NCI-H2227 (cell line): Measurements from ENCODE around the gene RAB37.

Source experiments
- DNase-seq: peaks from one replicate; lab custom pipeline; 2025; ENCODE audit not compliant: unreplicated experiment; lab: John Stamatoyannopoulos, UW

RAB37 gene

DNA sequence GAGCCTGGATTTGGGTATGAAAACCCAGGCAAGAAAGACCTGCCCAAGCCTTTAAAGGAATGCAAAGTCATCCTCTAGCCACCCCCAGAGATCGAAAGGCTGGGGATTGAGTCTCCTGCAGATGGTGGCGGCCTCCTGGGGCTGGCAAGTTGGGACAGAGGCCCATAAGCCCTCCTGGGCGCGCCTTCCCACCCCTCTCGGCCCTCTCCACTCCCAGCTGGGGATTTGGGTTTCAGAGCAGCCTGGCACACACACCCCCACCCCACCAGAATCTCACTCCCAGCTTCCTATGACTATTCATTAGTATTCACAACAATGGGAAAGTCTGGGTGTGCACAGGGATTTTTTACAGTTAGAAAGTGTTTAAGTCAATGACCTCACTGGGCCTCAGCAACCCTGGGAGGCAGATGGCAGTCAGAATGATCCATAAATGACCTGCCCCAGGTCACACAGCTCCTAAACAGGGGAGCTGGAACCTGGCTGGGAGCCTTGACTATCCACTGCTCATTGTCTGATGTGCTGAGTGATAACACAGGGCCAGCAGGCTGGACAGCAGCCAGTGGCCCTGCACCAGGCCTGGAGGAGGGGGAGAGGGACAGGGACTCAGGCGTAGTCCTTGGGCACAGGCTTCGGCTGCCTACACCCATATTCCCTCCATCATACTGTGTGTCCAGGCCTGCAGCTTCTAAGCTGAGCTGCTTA is 23.5 kb downstream of the RAB37 start:
- DNase-seq = no peak

GRCh38 chr17:74761419-74761818 is 24.4 kb downstream of the RAB37 start:
- DNase-seq = no peak

GRCh38 chr17:74761931-74762330 is 24.9 kb downstream of the RAB37 start:
- no peak for DNase-seq

GRCh38 chr17:74763565-74764387 is 26.7 kb downstream of the RAB37 start:
- DNase-seq = peak; percentile 56

DNA sequence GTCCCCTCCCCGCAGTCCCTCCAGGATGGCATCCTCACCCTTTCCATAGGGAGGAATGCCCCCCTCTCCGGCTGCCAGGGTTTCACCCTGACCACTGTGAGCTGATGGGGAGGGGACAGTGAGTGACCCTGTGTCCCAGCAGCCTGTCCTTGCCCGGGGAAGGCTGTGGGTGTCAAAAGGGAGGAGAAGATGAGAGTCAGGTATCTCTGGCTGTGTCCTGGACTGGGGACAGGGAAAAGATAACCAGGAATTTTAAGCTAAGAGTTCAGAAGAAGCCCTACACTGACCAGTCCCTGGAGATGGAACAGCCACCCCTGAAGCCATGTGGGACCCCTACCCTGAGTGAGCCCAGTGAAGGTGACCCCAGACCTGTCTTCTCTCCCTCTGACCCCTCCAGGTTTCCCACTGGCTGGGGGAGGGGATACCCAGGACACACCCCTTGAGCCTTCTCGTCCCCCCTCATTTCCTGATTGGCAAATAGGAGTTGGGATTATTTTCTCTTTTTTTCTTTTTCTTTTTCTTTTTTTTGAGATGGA is 27.8 kb downstream of the RAB37 start:
- no peak for DNase-seq

DNA sequence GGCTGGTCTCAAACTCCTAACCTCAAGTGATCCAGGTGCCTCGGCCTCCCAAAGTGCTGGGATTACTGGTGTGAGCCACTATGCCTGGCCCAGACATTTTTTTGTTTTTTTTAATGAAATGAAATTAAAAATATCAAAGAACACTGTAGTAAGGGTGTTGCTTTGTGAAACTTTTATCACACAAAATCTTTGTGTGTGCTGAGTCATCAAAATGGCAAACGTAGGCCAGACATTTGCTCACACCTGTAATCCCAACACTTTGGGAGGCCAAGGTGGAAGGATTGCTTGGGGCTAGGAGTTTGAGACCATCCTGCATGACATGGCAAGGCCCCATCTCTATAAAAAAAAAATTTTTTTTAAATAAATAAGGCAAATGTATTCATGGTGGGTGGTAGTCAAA is 29.4 kb downstream of the RAB37 start:
- no peak for DNase-seq

GRCh38 chr17:74767111-74767516 is 30.1 kb downstream of the RAB37 start:
- DNase-seq = no peak

DNA sequence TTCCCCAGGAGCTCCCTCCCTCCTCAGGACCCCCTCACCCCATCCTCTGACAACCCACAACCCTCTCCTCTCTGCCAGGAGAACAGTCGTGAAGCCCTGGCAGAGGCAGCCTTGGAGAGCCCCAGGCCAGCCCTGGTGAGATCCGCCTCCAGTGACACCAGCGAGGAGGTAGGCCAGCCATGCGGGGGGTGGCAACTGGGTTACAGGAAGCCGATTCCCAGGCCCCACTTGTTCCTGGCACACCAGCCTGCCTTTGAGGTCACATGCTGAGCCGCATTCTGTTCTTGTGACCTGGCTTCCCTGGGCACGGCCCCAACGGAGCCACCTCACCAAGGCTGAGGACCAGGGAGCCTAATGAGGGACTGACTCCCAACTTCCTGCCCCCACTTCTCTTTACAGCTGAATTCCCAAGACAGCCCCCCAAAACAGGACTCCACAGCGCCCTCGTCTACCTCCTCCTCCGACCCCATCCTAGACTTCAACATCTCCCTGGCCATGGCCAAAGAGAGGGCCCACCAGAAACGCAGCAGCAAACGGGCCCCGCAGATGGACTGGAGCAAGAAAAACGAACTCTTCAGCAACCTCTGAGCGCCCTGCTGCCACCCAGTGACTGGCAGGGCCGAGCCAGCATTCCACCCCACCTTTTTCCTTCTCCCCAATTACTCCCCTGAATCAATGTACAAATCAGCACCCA is 31.2 kb downstream of the RAB37 start:
- no peak for DNase-seq

DNA sequence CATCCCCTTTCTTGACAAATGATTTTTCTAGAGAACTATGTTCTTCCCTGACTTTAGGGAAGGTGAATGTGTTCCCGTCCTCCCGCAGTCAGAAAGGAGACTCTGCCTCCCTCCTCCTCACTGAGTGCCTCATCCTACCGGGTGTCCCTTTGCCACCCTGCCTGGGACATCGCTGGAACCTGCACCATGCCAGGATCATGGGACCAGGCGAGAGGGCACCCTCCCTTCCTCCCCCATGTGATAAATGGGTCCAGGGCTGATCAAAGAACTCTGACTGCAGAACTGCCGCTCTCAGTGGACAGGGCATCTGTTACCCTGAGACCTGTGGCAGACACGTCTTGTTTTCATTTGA is 31.7 kb downstream of the RAB37 start:
- DNase-seq = no peak

DNA sequence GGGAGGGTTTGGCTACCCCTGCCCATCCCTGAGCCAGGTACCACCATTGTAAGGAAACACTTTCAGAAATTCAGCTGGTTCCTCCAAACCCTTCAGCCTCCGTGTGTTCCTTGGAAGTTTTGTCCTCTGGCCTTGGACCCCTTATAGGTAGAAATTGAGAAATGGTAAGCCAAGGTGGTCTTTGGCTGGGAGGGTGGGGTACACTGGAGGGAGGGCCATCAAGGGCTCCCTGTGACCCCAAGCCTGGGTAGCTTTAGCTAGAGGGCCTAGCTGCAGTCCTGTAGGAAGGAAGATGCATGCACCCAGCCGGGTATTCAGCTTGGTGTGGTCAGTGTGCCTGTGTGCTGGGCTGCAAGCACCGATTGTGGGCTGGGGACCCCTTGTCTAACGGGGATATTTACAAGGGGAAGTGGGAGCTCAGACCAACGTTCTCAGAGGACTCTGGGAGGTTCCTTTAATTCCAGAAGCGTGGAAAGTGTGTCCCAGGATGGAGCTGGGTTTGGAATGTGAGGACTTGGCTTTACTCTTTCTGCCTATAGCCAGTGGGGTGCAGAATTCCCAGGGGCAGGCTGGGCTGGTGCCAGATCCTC is 32.3 kb downstream of the RAB37 start:
- no peak for DNase-seq

GRCh38 chr17:74769856-74770497 is 32.9 kb downstream of the RAB37 start:
- DNase-seq = no peak

- peak; percentile 42 for DNase-seq
Observed at GRCh38 chr17:74770498-74771318, 33.7 kb downstream of the RAB37 start.

- no peak for DNase-seq
Observed at GRCh38 chr17:74771319-74771914, 34.4 kb downstream of the RAB37 start.

- no peak for DNase-seq
Observed at GRCh38 chr17:74772053-74772452, 35.0 kb downstream of the RAB37 start.

- no peak for DNase-seq
Observed at GRCh38 chr17:74773414-74773813, 36.4 kb downstream of the RAB37 start.

GRCh38 chr17:74773871-74774286 is 36.8 kb downstream of the RAB37 start:
- DNase-seq = no peak

- no peak for DNase-seq
Observed at GRCh38 chr17:74775409-74776043, 38.5 kb downstream of the RAB37 start.

DNA sequence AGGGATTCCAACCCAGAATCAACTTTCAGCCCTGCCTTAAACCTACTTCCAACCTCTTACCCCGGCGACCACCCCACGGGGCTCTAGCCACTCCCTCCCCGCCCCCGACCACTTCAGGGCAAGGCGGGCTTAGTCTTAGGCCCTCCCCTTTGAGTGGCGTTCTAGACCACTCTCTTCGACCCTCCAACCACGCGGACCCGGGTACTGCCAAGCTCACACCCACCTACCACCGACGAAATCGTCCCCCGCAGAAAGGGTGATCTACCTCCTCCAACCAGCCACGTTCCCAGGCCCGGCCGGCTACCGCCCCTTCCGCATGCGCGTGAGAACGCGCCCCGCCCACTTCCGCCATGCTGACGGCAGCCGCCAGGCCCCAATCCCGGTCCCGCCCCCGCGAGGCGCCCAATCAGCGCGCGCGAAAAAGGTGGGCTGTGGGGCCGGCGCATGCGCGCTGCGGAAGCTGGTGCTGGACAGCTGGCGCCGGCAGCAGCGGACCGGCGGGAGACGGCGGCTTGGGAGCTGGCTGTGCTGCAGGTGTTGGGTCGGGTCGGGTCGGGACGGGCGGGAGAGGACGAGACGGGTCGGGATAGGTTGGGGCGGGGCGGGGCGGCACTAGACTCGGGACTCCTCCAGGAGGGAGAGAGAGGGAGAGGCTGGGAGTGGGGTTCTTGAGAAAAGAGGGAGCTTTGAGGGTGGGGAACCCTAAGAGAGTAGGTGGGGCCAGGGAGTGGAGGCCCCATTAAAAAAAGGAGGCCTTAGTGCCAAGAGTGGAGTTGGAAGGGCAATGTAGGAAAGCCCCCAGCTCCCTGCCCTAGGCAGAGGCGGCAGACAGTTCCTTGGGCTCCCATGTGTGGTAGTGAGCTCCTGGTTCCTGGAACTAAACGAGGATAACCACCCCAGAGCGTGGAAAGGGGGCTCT is 39.2 kb downstream of the RAB37 start, which contains the start of gene NAT9:
Gene NAT9 (minus strand): TSS at position 302 of the 919 bp plus-strand sequence. CDS start 647 bp downstream, outside the sequence.
- DNase-seq = peak; percentile 99
